BJ (cell line): ENCODE data around the gene CHN1. TPM values are rescaled to one million over a fixed set of nuclear protein-coding genes. Genes with fewer than 3 reads are reported as not detected.

Source experiments
- CTCF ChIA-PET: fragments of 350-600 bp; formaldehyde crosslinking; extraction: SDS; loops from one replicate; lab custom pipeline; 2021; ENCODE audit warnings: antibody characterized with exemption, inconsistent platforms; lab: Yijun Ruan, JAX
- POLR2A ChIA-PET: fragments of 300-600 bp; sonication (Branson Sonifier 250); formaldehyde crosslinking; extraction: SDS; loops from one replicate; lab custom pipeline; 2021; ENCODE audit warnings: antibody characterized with exemption; lab: Charles Lee
- DNase-seq: peaks from one replicate; pipeline ENCODE4 v3.0.0-alpha.2; 2011; ENCODE audit warnings: low read depth
- H3K27me3 ChIP-seq: 2 replicates; pipeline ENCODE4 v1.6.0; 2011; ENCODE audit warnings: low read length; ENCODE audit not compliant: control insufficient read depth, insufficient read depth
- H3K36me3 ChIP-seq: 2 replicates; pipeline ENCODE4 v1.5.1; 2011; ENCODE audit warnings: low read length; ENCODE audit not compliant: control insufficient read depth, insufficient read depth
- H3K4me3 ChIP-seq: 2 replicates; pipeline ENCODE4 v1.5.1; 2011; ENCODE audit warnings: low read depth, mild to moderate bottlenecking, control low read depth, low read length
- CTCF ChIP-seq: IDR thresholded peaks from 2 replicates; pipeline ENCODE4 v1.5.1; 2011; ENCODE audit warnings: low read depth, mild to moderate bottlenecking, control low read depth, inconsistent platforms, low read length, moderate library complexity; ENCODE audit not compliant: insufficient read depth
- polyA plus RNA-seq: library from polyadenylated mRNA; depleted of rRNA; stranded (reverse); fragments of >200 nt; gene quantifications from 2 replicates; pipeline ENCODE4 v1.2.3, GENCODE V29; 2011

The CHN1 gene
- polyA plus RNA-seq, 1 experiment: 93.0 TPM

- ChIA-PET CTCF (interaction anchor here (0.5 to 1.7 kb wide), 5 partner anchors 10 to 198 kb away, joined by 3 to 8 read pairs (median 4); no protein-coding TSS in a partner anchor), POLR2A (no interaction called here)
- no peaks in the 10 kb centered on the region for H3K36me3 ChIP-seq
- TF ChIP-seq CTCF: no peak
- no peak overlapping the region for H3K4me3 ChIP-seq
- no peak for DNase-seq
- no peaks in the 10 kb centered on the region for H3K27me3 ChIP-seq
Measured at GRCh38 chr2:174969091-174969734, 36.0 kb downstream of the CHN1 start.

DNA sequence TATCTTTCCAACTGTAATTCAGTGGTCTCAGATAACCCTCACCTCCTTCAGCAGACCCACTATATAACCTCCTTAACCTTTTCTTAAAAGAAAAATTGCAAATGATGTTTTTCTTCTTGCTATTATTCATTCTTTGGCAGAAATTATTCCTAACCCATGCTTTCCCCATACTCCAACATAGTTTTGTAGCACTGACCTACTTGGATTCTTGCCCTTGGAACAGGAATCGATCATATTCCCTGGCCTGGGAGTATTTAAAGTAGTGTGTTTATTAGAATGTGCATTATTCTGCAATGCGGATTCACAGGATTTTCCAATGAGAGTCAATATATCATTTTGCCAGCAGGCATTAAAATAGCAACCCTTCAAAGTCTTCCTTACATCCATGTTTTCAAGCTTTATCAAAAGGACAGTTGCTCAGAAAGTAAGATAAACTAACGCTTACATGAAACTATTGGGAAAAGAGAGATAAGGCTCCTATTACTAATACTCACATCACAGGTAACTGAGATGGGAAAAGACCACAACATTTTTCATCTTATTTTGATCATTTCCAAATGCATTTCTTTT lies 37.4 kb downstream of the CHN1 start:
- DNase-seq: no peak
- no peak for TF ChIP-seq CTCF
- Histone ChIP-seq H3K36me3 (no peaks in the 10 kb centered on the region), H3K27me3 (no peaks in the 10 kb centered on the region), H3K4me3 (no peak overlapping the region)
- ChIA-PET POLR2A (no interaction called here), CTCF (interaction anchor here (1.6 kb wide), 1 partner anchor 9 kb away, joined by 5 read pairs; no protein-coding TSS in a partner anchor)

DNA sequence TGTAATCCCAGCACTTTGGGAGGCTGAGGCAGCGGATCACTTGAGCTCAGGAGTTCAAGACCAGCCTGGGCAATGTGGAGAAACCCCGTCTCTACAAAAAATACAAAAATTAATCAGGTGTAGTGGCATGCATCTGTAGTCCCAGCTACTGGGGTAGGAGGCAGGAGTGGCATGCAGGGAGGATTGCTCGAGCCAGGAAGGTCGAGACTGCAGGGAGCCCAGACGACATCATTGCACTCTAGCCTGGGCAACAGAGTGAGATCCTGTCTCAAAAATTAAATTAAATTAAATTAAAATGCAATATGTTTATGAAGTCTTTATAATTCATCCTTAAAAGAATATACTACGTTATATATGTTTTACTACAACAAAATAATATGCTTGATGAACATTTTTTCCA lies 38.1 kb downstream of the CHN1 start:
- no peak for DNase-seq
- CTCF ChIA-PET: no interaction called here
- POLR2A ChIA-PET: no interaction called here
- Histone ChIP-seq H3K27me3 (no peaks in the 10 kb centered on the region), H3K36me3 (no peaks in the 10 kb centered on the region), H3K4me3 (no peak overlapping the region)
- no peak for TF ChIP-seq CTCF

- no peaks in the 10 kb centered on the region for H3K36me3 ChIP-seq
- ChIA-PET CTCF (no interaction called here), POLR2A (no interaction called here)
- no peak for TF ChIP-seq CTCF
- no peak for DNase-seq
- no peaks in the 10 kb centered on the region for H3K27me3 ChIP-seq
- no peak overlapping the region for H3K4me3 ChIP-seq
Measured at GRCh38 chr2:174965992-174966744, 39.0 kb downstream of the CHN1 start.

DNA sequence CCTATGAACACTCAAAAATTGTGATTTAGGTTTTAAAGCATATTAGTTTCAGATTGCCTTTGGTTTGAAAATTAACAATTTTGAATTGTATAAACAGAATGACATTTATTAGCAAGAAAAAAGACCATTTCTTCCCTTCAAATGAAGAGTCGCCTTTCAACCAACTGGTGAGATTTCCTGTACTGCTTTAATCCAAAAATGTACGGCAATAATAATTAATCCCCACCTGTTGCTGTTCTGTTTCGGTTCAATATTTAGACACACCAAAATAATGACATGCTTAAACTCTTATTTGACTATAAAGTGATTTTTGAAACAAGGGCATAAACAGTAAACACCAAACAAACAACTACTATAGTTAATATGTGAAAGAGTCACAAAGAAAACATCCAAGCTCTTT lies 39.6 kb downstream of the CHN1 start:
- no peak for TF ChIP-seq CTCF
- no peaks in the 10 kb centered on the region for H3K36me3 ChIP-seq
- H3K27me3 ChIP-seq: no peaks in the 10 kb centered on the region
- no peak overlapping the region for H3K4me3 ChIP-seq
- no peak for DNase-seq
- ChIA-PET POLR2A (no interaction called here), CTCF (no interaction called here)
